ENCODE results near the gene NKTR.
"Not testable (repeated sequence)": the region's sequence is repeated elsewhere in the genome, so short reads cannot be mapped to it uniquely, and the experiment has no call there.

NKTR gene

GRCh38 chr3:42569593-42570142, 30.8 kb upstream of the NKTR start:
- no peak for TF ChIP-seq CTCF (conservative IDR thresholded peaks at IDR 0.05; ENCODE audit: control insufficient read depth, insufficient read depth, low read depth, low read length)
- H3K4me3 ChIP-seq (ENCODE audit: control insufficient read depth, low read depth, low read length) = no peak overlapping the region
- no peak for DNase-seq (ENCODE audit: low read depth)

GRCh38 chr3:42572278-42572677, 28.2 kb upstream of the NKTR start:
- DNase-seq (ENCODE audit: low read depth) = peak; percentile 46
- TF ChIP-seq CTCF (conservative IDR thresholded peaks at IDR 0.05; ENCODE audit: control insufficient read depth, insufficient read depth, low read depth, low read length) = peak; percentile 60
- H3K4me3 ChIP-seq (ENCODE audit: control insufficient read depth, low read depth, low read length) = no peak overlapping the region

- TF ChIP-seq CTCF (conservative IDR thresholded peaks at IDR 0.05; ENCODE audit: control insufficient read depth, insufficient read depth, low read depth, low read length) = no peak
- no peak for DNase-seq (ENCODE audit: low read depth)
- no peak overlapping the region for H3K4me3 ChIP-seq (ENCODE audit: control insufficient read depth, low read depth, low read length)
Measured at GRCh38 chr3:42575137-42575741, 25.2 kb upstream of the NKTR start.

- no peak for TF ChIP-seq CTCF (conservative IDR thresholded peaks at IDR 0.05; ENCODE audit: control insufficient read depth, insufficient read depth, low read depth, low read length)
- DNase-seq (ENCODE audit: low read depth) = no peak
- no peak overlapping the region for H3K4me3 ChIP-seq (ENCODE audit: control insufficient read depth, low read depth, low read length)
Measured at GRCh38 chr3:42578054-42578453, 22.4 kb upstream of the NKTR start.

GRCh38 chr3:42579346-42579745, 21.1 kb upstream of the NKTR start:
- not testable (repeated sequence) for DNase-seq (ENCODE audit: low read depth); H3K4me3 ChIP-seq (ENCODE audit: control insufficient read depth, low read depth, low read length)

- peak; percentile 13 for DNase-seq (ENCODE audit: low read depth)
- peak overlapping the region; percentile 71 for H3K4me3 ChIP-seq (ENCODE audit: control insufficient read depth, low read depth, low read length)
- TF ChIP-seq CTCF (conservative IDR thresholded peaks at IDR 0.05; ENCODE audit: control insufficient read depth, insufficient read depth, low read depth, low read length) = no peak
Measured at GRCh38 chr3:42581400-42581708, 19.1 kb upstream of the NKTR start.

GRCh38 chr3:42581709-42582473, 18.6 kb upstream of the NKTR start, which contains the start of gene SEC22C:
SEC22C (minus strand) TSS chr3:42581967; CDS start chr3:42569046, 12,921 bp downstream.
- H3K4me3 ChIP-seq (ENCODE audit: control insufficient read depth, low read depth, low read length) = peak within 1 kb of the TSS; percentile 71
- no peak for TF ChIP-seq CTCF (conservative IDR thresholded peaks at IDR 0.05; ENCODE audit: control insufficient read depth, insufficient read depth, low read depth, low read length)

More at GRCh38 chr3:42581709-42582473, 18.6 kb upstream of the NKTR start, which contains the start of gene SEC22C:
- DNase-seq (ENCODE audit: low read depth) = peak; percentile 87

Data from fibroblast of mammary gland (primary cell).